ENCODE measurements around the gene ZNF106. TPM values are rescaled to one million over a fixed set of nuclear protein-coding genes. Genes with fewer than 3 reads are reported as not detected.
A peak's percentile ranks its signal among the peaks of the same experiment; 100 is the strongest.

The ZNF106 gene
- total RNA-seq, 1 experiment from 2014 or later: 19.2 TPM

DNA sequence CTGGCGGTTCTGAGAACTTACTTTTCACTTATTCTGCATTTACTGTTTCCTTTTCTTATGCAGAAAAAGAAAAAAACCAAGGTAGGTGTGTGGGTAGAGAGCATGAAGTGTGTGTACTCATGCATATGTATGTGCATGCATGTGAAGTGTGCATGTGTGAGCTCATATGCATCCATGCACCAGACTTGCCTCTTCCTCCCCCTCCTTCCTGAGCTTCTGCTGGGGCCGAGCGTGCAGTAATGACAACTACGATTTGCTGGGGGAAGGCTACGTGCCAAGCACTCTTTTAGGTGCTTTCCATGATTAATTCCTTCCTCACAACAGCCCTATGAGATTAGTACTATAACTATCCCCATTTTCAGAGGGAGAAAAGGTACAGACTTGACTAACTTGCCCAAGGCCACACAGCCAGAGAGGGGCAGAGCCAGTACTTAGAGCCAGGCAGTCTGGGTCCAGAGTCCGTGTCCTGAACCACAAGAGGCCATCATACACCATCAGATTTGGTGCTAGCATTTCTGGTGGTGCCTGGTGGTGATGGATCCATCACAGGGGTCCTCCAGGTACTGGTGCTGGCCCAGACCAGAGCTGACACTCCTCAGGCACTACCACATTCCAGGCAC is 85.0 kb downstream of the ZNF106 start:
- DNase-seq (ENCODE audit: low spot score): no peak

DNA sequence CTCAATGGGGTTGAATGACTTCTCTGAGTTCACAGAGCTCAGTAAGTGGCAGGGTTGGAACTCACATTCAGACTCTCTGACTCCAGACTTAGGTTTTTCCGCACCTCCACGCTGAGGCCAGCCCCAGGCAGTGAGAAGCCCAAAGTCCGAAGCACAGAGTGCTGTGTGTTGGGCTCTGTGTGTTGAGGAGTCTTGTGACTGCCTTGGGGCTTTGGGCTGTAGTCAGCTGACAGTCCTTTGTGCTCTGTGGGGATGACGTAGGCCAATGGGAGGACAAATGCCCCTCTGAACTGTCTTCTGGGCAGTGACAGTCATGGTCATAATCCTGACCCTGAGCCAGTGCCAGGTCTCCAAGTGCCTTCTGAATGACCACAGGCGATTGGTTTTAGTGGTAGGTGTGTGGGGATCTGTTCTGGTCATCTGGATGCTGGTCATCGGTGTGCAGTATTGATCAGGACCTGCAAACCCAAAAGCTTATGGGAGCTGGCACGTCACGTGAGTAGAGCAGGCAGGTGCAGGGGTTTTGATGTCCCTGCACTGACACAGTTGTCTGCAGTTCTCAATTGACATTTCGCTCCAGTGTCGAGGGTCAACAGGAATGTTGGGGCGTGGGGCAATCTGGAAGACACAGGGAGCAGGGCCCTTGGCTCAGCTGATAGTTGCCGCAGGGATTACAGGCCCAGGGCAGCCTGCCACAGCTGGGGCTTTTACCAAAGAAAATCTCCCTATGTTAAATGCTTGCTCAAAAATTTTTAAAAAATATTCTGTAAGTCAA is 86.3 kb downstream of the ZNF106 start:
- no peak for DNase-seq (ENCODE audit: low spot score)

DNA sequence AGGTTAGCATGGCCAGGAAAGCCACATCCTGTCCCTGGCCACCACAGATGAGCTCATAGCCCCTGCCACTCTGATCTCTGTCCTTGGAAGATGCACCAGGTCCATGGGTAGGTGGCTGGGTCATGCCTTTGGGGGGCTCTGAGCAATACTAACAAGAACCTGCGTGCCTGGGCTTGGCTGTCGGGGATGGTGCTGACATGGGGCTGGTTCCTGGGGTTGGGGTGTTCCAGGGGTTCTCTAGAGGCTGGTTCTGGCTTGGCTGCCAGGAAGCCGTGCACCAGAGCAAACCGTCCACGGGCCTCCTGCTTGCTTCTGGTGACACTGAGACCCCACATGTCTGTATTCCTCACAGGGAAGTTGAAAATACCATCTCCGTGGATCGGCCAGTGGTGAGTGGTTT is 87.6 kb downstream of the ZNF106 start:
- no peak for DNase-seq (ENCODE audit: low spot score)

DNA sequence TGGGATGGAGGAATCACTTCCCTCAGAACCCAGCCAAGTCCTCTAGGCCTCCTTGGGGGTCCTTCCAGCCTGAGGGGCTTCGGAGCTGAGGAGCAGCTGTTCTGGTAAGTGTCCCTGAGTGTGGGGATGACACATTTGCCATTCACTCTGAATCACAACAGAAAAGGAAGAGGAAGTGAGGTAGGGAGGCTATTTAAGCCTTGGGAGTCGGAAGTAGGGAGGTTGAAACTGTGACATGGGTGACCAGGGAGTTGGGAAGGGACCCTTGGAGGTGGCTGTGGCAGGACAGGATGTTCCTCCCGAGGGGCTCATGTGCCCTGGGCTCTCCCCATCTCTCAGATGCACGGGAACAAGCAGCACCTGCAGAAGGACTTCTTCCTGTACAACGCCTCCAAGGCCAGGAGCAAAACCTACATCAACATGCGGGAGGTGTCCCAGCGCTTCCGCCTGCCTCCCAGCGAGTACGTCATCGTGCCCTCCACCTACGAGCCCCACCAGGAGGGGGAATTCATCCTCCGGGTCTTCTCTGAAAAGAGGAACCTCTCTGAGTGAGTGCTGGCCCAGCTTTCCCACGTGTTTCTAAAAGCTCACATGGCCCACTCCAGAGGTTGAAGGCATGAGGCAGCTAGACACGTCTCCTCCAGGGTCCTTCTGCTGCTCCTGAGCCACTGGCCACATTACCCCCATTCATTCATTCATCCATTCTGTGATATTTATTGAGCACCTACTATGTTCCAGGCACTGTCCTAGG is 88.3 kb downstream of the ZNF106 start:
- no peak for DNase-seq (ENCODE audit: low spot score)

DNA sequence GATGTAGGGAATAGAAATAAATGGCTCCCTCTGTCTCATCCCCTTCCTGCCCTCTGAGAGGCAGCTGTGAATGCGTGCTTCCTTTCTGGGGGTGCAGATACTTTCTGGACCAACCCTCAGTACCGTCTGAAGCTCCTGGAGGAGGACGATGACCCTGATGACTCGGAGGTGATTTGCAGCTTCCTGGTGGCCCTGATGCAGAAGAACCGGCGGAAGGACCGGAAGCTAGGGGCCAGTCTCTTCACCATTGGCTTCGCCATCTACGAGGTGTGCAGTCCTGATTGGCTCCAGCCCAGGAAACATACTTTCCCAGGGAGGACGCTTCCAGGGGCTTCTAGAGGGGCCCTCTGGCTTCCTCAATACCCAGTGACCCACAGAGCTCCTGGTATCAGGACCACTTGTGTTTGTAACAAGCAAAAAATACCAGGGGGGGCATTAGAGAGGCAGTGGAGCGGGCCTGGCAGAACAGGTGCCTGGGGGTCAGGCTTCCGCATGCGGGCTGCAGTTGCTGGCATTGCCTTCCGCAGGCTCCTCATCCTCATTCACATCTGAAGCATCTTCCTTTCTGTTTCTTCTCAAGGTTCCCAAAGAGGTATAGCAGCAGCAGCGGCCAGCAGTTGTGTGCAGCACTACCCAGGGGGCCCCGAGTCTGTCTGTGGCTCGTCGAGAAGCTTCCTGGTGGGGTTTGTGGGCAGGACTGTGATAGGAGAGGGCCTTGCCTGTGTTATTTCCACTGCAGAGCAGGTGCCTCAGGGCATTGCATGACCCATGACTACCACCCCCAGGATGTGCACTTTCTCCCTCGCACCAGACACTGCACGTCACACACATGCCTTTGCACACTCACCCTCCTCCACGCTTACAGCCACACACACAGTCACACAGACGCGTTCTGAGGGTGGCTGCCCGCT is 89.1 kb downstream of the ZNF106 start:
- no peak for DNase-seq (ENCODE audit: low spot score)

DNA sequence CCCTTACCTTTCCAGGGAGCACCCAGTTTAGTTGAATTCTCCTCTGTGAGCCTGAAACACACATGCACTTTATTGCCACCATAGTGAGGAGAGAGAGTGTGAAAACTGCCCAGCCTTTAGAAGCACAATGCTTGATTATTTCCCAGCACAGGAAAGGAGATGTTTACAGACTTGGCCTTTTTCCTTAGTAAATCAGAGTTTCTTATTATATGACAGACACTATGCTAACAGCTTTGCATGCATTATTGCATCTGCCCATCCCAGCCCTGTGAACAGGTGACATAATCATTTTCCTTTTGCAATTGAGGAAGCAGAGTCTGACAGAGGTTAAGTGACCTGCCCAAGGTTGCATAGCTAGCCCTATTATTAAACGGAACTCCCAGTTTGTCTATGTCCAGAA is 95.1 kb downstream of the ZNF106 start:
- no peak for DNase-seq (ENCODE audit: low spot score)

DNA sequence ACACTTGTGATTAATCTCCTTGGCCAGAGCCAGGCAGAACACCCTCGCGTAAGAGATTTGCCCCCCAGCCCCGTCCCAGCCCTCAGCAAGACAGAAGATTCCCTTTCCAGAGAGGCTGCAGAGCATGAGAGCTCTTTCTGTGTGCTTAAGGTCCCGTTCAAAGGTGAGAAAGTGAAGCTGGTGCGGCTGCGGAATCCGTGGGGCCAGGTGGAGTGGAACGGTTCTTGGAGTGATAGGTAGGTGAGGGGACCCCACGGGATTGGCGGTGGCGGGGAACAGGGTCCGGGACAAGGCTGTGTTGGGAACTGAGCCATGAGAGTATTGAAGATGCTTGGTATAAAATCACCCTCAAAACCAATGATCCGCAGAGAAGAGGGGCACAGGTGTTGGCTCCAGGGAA is 96.8 kb downstream of the ZNF106 start:
- no peak for DNase-seq (ENCODE audit: low spot score)

DNA sequence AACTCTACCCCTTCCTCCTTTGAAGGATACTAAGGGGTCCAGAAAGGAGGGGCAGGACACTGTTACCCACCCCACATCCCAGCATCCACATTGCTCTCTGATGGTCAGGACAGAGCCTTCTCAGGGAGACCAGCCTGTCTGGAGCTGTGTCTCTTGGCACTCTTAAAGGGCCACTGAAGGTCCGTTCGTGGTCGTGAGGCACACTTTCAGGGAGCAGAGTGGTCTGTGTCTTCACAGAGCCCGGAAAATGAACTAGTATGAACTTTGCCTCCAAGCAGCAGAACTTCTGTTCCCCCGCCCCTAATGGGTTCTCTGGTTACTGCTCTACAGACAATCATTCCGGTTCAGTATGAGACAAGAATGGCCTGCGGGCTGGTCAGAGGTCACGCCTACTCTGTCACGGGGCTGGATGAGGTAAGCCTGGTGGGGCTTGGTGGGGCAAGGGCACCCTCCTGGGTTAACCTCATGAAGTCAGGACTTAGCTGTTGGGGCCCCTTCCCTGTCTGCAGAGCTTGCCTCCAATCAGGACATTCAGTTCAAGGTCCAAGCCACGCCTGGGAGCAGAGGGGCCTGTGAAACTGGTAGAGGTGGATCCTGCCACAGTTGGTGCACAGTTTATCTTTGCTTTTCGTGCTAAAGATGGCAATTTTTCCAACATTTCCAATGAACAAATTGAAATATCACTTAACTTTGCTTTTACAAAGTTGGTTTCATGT is 98.5 kb downstream of the ZNF106 start:
- no peak for DNase-seq (ENCODE audit: low spot score)

DNA sequence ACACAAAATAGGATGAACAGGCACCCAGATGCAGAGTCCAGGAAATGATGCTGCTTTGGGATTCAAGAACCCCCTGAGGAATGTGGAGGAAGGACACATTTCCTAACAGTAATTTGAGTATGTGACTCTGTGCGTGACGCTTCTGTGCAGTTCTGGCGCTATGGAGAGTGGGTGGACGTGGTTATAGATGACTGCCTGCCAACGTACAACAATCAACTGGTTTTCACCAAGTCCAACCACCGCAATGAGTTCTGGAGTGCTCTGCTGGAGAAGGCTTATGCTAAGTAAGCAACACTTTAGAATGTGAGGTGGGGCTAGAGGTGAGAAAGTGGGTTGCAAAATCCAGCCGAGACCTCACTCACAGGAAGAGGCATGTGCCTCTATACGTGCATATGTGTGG is 103.3 kb downstream of the ZNF106 start:
- DNase-seq (ENCODE audit: low spot score): no peak

DNA sequence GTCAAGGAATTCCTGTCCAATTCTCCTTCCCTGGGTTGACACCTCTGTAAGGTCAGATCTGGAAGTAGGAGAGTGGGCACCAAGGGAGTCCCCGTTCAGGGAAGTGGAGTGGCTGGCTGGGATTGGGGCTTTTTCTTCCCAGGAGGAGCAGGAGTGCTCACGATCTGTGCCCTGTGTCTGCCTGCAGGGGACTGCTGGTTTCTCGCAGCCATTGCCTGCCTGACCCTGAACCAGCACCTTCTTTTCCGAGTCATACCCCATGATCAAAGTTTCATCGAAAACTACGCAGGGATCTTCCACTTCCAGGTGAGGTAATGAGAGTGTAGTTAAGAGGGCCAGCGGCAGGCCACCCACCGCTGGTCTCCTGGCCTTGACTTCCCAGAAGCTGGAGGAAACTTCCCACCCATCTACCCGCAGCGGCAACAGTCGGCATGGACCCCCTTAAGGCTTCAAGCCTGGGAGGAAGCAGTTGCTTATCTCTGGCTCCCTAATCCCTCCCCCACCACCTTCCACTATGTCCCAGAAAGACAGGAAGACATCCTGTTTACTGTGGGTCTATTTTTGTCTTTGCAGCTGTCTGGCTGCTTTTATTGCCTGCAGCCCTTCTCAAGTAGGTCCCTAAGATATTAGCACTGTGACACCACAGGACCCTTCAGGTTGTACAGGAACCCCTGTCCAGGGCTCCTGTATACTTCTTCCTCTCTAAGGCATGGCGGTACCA is 104.8 kb downstream of the ZNF106 start:
- no peak for DNase-seq (ENCODE audit: low spot score)

DNA sequence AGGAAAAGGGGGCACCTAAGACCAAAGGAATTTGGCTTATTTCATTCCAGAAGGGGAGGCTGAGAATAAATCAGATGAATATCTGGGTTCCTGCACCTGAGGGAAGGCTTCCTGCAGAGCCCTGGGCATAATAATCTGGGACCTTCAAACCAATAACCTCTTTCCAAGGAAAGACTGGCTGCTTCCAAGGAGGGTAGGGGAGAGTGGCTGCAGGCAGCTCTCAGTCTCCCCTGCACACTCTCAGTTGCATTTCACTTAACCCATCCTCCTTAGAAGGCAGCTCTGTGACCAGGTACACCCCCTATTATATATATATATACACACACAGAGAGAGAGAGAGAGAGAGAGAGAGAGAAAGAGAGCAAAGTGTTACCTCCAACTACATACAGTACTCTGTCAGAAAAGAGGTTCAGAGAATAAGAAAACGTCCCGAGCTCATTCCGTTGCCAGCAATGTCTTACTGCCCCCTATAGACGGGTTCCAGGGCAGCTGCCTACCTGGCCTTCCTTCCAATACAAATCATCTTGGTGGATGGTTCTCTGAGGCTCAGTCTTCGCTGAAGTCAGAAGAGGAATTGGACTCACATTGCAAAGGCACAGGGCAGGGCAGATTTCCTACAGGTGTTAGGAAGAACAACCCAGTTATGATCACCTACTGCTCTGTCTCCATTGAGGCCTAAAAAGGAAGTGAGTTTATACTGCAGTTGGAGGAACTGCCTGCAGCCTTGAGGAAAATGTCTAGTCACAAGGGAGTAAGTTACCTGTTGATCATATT is 105.5 kb downstream of the ZNF106 start:
- peak; percentile 21 for DNase-seq (ENCODE audit: low spot score)

DNA sequence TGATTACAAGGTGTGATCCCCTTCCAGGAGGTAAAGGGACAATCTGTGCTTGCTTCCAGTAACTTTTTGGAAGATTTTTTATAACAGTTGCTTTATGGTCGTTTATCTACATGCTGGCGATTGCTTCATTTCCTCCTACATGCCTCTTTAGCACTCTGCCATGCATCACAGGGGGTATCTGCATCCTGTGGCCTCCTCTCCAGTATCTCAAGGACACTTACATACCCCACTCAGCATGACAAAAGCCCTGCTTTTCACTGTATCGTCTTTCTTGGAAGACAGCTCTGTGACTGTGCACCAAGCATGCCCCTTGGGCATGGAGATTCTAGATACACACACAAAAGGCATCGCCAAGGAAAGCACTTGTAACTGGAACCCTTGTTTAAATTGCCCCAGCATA is 106.3 kb downstream of the ZNF106 start:
- no peak for DNase-seq (ENCODE audit: low spot score)

DNA sequence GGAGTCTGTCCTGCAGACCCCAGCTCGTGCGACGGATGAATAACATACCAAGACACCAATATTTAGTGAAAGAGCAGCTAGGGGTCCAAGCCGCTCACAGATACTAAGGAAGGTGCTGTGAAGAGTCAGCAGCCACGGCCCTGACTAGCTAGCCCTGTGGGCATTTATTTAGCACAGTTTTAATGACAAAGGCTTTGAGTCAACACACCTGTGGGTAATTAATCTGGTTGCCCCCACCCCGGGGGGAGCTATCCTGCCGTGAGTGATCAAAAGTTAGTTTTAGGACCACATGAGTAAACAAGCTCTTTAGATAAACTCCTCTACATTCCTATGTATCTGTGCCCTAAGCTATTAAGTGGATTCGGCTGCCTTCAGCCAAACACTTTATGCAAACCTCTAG is 112.9 kb downstream of the ZNF106 start:
- no peak for DNase-seq (ENCODE audit: low spot score)

DNA sequence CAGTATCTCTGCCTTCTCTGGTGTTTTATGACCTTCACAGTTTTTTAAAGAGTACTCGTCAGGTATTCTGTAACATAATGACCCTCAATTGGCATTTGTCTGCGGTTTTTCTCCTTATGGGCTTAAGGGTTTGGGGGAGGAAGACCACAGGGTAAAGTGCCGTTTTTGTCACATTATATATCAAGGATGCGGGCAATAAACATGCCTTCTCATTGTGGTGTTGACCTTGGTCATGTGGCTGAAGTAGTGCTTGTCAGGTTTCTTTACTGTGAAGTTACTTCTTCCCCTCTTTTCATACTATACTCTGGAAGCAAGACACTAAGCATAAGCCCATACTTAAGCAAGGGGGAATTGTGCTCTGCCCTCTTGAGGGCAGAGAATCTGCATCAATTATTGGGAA is 115.0 kb downstream of the ZNF106 start:
- DNase-seq (ENCODE audit: low spot score): no peak

DNA sequence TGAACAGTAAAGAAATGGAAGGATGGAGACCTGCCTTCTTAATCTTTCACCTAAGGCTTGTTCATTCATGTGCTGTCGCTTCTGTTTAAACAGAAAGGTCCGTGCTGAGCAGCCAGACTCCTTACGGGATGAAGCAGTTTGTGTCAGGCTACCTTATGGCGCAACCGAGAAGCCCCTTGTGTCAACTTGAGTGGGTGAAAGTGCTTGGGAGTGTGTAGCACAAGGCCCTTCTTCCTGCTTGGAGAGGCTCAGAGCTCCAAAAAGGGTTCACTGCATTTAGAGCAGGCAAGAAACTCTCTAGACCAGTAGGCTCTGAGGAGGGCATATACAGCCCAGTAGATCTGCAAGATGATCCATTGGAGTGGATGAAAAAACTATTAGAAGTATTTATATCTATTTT is 115.7 kb downstream of the ZNF106 start:
- DNase-seq (ENCODE audit: low spot score): no peak

DNA sequence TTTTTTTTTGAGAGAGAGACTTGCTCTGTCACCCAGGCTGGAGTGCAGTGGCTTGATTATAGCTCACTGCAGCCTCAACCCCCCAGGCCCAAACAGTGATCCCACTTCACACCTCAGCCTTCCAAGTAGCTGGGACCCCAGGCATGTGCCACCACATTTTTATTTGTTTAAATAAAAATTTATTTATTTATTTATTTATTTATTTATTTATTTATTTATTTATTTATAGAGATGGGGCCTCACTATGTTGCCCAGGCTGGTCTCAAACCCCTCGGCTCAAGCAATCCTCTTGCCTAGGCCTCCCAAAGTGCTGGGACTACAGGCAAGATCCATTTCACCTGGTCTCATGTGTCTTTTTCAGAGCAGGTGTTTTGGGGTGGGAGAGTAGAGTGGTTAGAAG is 116.1 kb downstream of the ZNF106 start:
- DNase-seq (ENCODE audit: low spot score): no peak

DNA sequence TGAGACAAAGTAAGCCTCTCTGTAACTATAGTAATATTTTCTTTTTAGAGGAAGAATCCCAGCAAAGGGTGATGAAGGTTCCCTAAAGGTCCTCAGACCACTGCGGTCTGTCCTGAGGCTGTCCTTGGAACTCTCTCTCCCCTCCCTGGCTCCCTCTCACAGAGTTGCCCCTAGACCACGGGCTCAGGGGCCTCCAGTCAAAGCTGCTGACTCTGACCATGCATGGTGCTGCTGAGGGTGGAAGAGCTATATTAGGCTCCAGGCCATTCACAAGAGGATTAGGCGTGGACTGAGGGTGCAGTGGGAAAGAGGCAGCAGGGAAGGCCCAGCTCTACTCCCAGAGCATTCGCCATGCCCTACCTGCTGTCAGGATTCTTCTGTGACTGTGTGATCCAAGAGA is 117.0 kb downstream of the ZNF106 start:
- DNase-seq (ENCODE audit: low spot score): no peak

DNA sequence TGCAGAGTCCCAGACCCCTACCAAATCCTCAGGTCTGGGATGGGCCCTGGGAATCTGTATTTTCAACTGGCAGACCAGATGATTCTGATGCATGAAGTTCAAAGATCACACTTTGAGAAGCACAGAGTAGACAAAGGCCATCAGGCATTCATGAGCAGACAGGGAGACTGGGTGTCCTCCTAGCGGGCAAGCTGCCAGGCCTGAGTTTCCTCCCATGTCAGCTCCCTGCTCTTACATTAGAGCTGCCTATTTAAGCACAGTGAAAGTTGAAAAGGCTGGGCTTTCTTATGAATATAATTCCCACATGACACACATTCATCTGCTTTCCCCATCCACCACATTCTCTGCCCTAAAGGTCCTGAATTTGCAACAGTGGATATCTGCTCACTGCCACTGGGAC is 117.7 kb downstream of the ZNF106 start:
- DNase-seq (ENCODE audit: low spot score): no peak

DNA sequence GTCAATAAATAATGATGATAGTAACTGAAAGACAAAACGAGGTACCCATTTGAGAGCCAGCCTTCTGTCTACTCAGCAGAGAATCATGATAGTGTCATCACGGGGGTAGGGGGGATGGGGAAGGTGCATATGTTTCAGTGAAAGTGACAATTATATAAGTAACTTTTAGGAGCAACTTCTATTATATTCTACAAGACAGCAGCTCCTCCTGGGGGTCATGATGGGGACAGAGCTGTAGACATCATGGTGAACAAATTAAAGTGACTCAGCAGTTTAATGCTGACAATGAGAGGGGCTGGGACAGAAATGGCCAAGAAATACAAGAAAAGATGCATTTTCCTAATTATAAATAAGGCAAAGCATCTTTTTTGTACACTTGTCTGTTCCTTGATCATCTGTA is 119.8 kb downstream of the ZNF106 start:
- DNase-seq (ENCODE audit: low spot score): no peak

DNA sequence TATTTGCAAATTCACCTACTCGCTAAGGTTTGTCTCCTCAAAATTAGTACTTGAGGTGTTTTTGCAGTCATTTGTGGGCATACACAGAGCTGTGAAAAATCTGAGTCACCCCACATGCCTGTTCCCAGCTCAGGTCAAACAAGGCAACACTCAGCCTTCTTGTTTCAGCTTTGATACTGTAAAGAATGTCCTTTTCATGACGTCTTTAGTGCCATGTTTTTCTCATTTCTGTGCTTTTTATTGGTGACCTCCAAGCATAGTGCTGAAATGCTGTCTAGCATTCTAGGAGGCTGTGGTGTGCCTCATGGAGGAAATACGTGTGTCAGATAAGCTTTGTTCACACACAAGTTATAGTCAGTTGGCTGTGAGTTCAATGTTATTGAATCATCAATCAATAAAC is 122.8 kb downstream of the ZNF106 start:
- DNase-seq (ENCODE audit: low spot score): no peak
